ENCODE data around the gene DNAH12. TPM values are rescaled to one million over a fixed set of nuclear protein-coding genes. Genes with fewer than 3 reads are reported as not detected.
A peak's percentile ranks its signal among the peaks of the same experiment; 100 is the strongest.
"Not testable (repeated sequence)": the region's sequence is repeated elsewhere in the genome, so short reads cannot be mapped to it uniquely, and the experiment has no call there.

The DNAH12 gene
- total and polyA plus RNA-seq, 4 donors, result 0.05 to 0.08 (median 0.08) TPM; not detected in 1

DNA sequence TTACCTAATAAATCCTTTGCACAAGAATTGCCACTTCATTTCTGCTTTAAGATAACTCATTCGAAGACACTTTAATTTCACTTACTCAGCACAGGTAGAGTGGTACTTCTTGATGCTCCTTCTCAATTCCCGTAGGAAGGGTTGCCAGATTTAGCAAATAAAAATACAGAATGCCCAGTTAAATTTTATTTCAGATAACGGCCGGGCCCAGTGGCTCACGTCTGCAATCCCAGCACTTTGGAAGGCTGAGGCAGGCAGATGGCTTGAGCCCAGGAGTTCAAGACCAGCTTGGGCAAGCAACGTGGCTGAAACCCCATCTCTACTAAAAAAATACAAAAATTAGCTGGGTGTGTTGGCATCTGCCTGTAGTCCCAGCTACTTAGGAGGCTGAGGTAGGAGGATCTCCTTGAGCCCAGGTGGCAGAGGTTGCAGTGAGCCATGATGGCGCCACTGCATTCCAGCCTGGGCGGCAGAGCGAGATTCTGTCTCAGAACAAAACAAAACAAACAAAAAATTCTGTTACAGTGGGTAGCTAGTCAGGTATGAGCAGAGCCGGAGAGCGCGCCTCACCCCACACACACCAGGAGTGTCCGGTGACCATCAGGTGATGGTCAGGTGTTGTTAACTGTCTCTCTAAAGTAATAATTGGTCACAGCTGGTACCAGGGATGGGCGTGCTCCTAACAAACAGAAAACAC, 92.8 kb downstream of the DNAH12 start:
- no peak for DNase-seq (ENCODE audit: low spot score)
- H3K9me3 ChIP-seq (ENCODE audit: control insufficient read depth in 4 of 4, low read length in 3 of 4), result no peaks in the 10 kb centered on the region
- no peaks in the 10 kb centered on the region for H3K27me3 ChIP-seq (ENCODE audit: control insufficient read depth in 4 of 4, insufficient read depth in 4 of 4, low read length in 3 of 4)
- no peak overlapping the region for H3K9ac ChIP-seq (ENCODE audit: low read depth in 1 of 2, low read length in 2 of 2)
- WGBS, result 91% methylated on average over 14 of the region's 14 CpGs
- H3K36me3 ChIP-seq (ENCODE audit: control insufficient read depth in 4 of 4, insufficient read depth in 3 of 4, low read depth in 1 of 4, low read length in 3 of 4), result no peaks in the 10 kb centered on the region
- H3K4me3 ChIP-seq (ENCODE audit: low read depth in 1 of 3, low read length in 3 of 3), result no peak overlapping the region
- no peak for TF ChIP-seq RAD21 (IDR thresholded peaks at IDR 0.05)
- TF ChIP-seq, protein P1, sequence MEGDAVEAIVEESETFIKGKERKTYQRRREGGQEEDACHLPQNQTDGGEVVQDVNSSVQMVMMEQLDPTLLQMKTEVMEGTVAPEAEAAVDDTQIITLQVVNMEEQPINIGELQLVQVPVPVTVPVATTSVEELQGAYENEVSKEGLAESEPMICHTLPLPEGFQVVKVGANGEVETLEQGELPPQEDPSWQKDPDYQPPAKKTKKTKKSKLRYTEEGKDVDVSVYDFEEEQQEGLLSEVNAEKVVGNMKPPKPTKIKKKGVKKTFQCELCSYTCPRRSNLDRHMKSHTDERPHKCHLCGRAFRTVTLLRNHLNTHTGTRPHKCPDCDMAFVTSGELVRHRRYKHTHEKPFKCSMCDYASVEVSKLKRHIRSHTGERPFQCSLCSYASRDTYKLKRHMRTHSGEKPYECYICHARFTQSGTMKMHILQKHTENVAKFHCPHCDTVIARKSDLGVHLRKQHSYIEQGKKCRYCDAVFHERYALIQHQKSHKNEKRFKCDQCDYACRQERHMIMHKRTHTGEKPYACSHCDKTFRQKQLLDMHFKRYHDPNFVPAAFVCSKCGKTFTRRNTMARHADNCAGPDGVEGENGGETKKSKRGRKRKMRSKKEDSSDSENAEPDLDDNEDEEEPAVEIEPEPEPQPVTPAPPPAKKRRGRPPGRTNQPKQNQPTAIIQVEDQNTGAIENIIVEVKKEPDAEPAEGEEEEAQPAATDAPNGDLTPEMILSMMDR (IDR thresholded peaks at IDR 0.05; ENCODE audit: low read depth, low read length, missing input control), result no peak
- no peak for TF ChIP-seq HNF4G (IDR thresholded peaks at IDR 0.05)
- no peak for TF ChIP-seq YY1 (IDR thresholded peaks at IDR 0.05)
- H3K4me1 ChIP-seq (ENCODE audit: control insufficient read depth in 4 of 4, insufficient read depth in 4 of 4, low read length in 3 of 4), result peaks cover 0 to 2% (median 0%) of the 10 kb centered on the region in 4 donors
- H3K27ac ChIP-seq (ENCODE audit: low read depth in 1 of 2, low read length in 2 of 2), result no peak overlapping the region

DNA sequence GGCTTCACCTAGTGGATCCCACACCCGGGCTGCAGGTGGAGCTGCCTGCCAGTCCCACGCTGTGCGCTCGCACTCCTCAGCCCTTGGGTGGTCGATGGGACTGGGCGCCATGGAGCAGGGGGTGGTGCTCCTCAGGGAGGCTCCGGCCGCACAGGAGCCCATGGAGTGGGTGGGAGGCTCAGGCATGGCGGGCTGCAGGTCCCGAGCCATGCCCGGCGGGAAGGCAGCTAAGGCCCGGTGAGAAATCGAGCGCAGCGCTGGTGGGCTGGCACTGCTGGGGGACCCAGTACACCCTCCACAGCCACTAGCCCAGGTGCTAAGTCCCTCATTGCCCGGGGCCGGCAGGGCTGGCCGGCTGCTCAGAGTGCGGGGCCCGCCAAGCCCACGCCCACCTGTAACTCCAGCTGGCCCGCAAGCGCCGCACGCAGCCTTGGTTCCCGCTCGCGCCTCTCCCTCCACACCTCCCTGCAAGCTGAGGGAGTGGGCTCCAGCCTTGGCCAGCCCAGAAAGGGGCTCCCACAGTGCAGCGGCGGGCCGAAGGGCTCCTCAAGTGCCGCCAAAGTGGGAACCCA, 94.8 kb downstream of the DNAH12 start:
- H3K9ac ChIP-seq (ENCODE audit: low read depth in 1 of 2, low read length in 2 of 2); H3K36me3 ChIP-seq (ENCODE audit: control insufficient read depth in 4 of 4, insufficient read depth in 3 of 4, low read depth in 1 of 4, low read length in 3 of 4); H3K4me1 ChIP-seq (ENCODE audit: control insufficient read depth in 4 of 4, insufficient read depth in 4 of 4, low read length in 3 of 4); H3K27ac ChIP-seq (ENCODE audit: low read depth in 1 of 2, low read length in 2 of 2); H3K9me3 ChIP-seq (ENCODE audit: control insufficient read depth in 4 of 4, low read length in 3 of 4); H3K27me3 ChIP-seq (ENCODE audit: control insufficient read depth in 4 of 4, insufficient read depth in 4 of 4, low read length in 3 of 4); DNase-seq (ENCODE audit: low spot score); H3K4me3 ChIP-seq (ENCODE audit: low read depth in 1 of 3, low read length in 3 of 3): not testable (repeated sequence)
- 93% methylated on average over 31 of the region's 33 CpGs for WGBS

DNA sequence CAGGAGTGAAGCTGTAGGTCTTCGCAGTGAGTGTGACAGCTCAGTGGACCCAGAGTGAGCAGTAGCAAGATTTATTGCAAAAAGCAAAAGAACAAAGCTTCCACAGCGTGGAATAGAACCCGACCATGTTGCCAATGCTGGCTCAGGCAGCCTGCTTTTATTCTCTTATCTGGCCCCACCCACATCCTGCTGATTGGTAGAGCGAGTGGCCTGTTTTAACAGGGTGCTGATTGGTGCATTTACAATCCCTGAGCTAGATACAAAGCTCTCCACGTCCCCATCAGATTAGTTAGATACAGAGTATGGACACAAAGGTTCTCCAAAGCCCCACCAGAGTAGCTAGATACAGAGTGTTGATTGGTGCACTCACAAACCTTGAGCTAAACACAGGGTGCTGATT, 95.7 kb downstream of the DNAH12 start:
- not testable (repeated sequence) for H3K9me3 ChIP-seq (ENCODE audit: control insufficient read depth in 4 of 4, low read length in 3 of 4); H3K27ac ChIP-seq (ENCODE audit: low read depth in 1 of 2, low read length in 2 of 2); H3K27me3 ChIP-seq (ENCODE audit: control insufficient read depth in 4 of 4, insufficient read depth in 4 of 4, low read length in 3 of 4); H3K4me3 ChIP-seq (ENCODE audit: low read depth in 1 of 3, low read length in 3 of 3); DNase-seq (ENCODE audit: low spot score); H3K4me1 ChIP-seq (ENCODE audit: control insufficient read depth in 4 of 4, insufficient read depth in 4 of 4, low read length in 3 of 4); H3K36me3 ChIP-seq (ENCODE audit: control insufficient read depth in 4 of 4, insufficient read depth in 3 of 4, low read depth in 1 of 4, low read length in 3 of 4); H3K9ac ChIP-seq (ENCODE audit: low read depth in 1 of 2, low read length in 2 of 2)
- 93% methylated on average over 5 of the region's 5 CpGs for WGBS

DNA sequence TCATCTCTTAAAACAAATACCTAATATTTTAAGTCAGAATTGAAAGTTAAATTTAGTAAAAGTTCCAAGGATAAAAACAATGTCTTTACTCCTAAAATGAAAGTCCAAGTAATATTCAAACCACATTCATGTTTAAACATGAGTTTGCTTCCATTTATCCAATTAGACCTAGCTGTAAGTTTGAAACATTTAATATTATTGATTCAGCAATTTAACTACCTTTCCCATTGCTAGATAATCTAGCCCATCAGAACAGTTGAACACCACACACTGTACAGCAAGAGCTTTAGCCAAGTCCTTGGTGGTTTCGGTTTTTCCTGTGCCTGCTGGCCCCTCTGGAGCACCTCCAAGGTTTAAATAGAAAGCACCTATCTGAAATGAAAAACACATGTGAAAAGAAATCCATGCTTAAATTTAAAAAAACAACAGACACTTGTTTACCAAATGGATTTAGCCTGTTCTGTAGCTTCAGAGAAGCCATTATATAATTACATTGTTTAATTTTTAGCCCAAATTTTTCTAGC, 97.8 kb downstream of the DNAH12 start:
- no peak overlapping the region for H3K4me3 ChIP-seq (ENCODE audit: low read depth in 1 of 3, low read length in 3 of 3)
- no peak for DNase-seq (ENCODE audit: low spot score)
- H3K36me3 ChIP-seq (ENCODE audit: control insufficient read depth in 4 of 4, insufficient read depth in 3 of 4, low read depth in 1 of 4, low read length in 3 of 4), result no peaks in the 10 kb centered on the region
- H3K9ac ChIP-seq (ENCODE audit: low read depth in 1 of 2, low read length in 2 of 2), result peak overlapping the region in 1 of 2 donors; percentile 39
- H3K27me3 ChIP-seq (ENCODE audit: control insufficient read depth in 4 of 4, insufficient read depth in 4 of 4, low read length in 3 of 4), result no peaks in the 10 kb centered on the region
- 46% methylated on average over 1 of the region's 1 CpG for WGBS
- H3K9me3 ChIP-seq (ENCODE audit: control insufficient read depth in 4 of 4, low read length in 3 of 4), result no peaks in the 10 kb centered on the region
- peaks cover 0 to 2% (median 0%) of the 10 kb centered on the region in 4 donors for H3K4me1 ChIP-seq (ENCODE audit: control insufficient read depth in 4 of 4, insufficient read depth in 4 of 4, low read length in 3 of 4)
- no peak overlapping the region for H3K27ac ChIP-seq (ENCODE audit: low read depth in 1 of 2, low read length in 2 of 2)
- TF ChIP-seq FOXA1 (IDR thresholded peaks at IDR 0.05) (no peak), FOXA2 (IDR thresholded peaks at IDR 0.05) (no peak), GABPA (IDR thresholded peaks at IDR 0.05 in 1 of 2, conservative IDR thresholded peaks at IDR 0.05 in 1 of 2) (no peak), TAF1 (conservative IDR thresholded peaks at IDR 0.05) (no peak), SP1 (IDR thresholded peaks at IDR 0.05) (no peak), RAD21 (IDR thresholded peaks at IDR 0.05) (no peak), NR2F2 (IDR thresholded peaks at IDR 0.05) (no peak), HNF4G (IDR thresholded peaks at IDR 0.05) (no peak), HNF4A (conservative IDR thresholded peaks at IDR 0.05) (no peak), YY1 (IDR thresholded peaks at IDR 0.05) (no peak), JUND (IDR thresholded peaks at IDR 0.05) (no peak)
- TF ChIP-seq, protein P2, sequence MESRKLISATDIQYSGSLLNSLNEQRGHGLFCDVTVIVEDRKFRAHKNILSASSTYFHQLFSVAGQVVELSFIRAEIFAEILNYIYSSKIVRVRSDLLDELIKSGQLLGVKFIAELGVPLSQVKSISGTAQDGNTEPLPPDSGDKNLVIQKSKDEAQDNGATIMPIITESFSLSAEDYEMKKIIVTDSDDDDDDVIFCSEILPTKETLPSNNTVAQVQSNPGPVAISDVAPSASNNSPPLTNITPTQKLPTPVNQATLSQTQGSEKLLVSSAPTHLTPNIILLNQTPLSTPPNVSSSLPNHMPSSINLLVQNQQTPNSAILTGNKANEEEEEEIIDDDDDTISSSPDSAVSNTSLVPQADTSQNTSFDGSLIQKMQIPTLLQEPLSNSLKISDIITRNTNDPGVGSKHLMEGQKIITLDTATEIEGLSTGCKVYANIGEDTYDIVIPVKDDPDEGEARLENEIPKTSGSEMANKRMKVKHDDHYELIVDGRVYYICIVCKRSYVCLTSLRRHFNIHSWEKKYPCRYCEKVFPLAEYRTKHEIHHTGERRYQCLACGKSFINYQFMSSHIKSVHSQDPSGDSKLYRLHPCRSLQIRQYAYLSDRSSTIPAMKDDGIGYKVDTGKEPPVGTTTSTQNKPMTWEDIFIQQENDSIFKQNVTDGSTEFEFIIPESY (IDR thresholded peaks at IDR 0.05), result no peak
- TF ChIP-seq, protein P1 (IDR thresholded peaks at IDR 0.05; ENCODE audit: low read depth, low read length, missing input control), result no peak
